IMR-90 (cell line): Measurements from ENCODE around the gene XPC. TPM values are rescaled to one million over a fixed set of nuclear protein-coding genes. Genes with fewer than 3 reads are reported as not detected.

ENCODE experiments used
- ATAC-seq: fragments of 200-7000 bp; cut with Tn5 transposase; 2 replicates; pipeline ENCODE4 v1.9.1; 2020; ENCODE audit warnings: low read depth, mild to moderate bottlenecking, moderate library complexity
- BruUV-seq: library from RNA; stranded (reverse); fragments of 400-500 nt; replicated peaks from 2 replicates; lab custom pipeline; 2021; lab: Mats Ljungman, UMichigan
- CTCF ChIA-PET: fragments of 300-600 bp; formaldehyde crosslinking; extraction: SDS; loops from one replicate; lab custom pipeline; 2021; ENCODE audit warnings: antibody characterized with exemption; lab: Yijun Ruan, JAX
- POLR2A ChIA-PET: fragments of 300-600 bp; sonication (Branson Sonifier 250); formaldehyde crosslinking; loops from one replicate; lab custom pipeline; 2022; ENCODE audit warnings: antibody characterized with exemption; ENCODE audit not compliant: unreplicated experiment; lab: Charles Lee
- DNase-seq: peaks from one replicate; pipeline ENCODE4 v3.0.0; 2013
- H2AFZ ChIP-seq: replicated peaks from 2 replicates; pipeline ENCODE3; 2013; ENCODE audit warnings: low read length, mild to moderate bottlenecking; ENCODE audit not compliant: poor library complexity
- H2AK5ac ChIP-seq: 2 replicates; pipeline ENCODE4 v1.6.1; 2013; ENCODE audit warnings: low read depth, low read length, inconsistent platforms
- H2AK9ac ChIP-seq: replicated peaks from 2 replicates; pipeline ENCODE3; 2013; ENCODE audit warnings: mild to moderate bottlenecking, low read depth, low read length, moderate library complexity; ENCODE audit not compliant: poor library complexity
- H2BK120ac ChIP-seq: 2 replicates; pipeline ENCODE4 v1.6.1; 2013; ENCODE audit warnings: low read depth, low read length, inconsistent platforms
- H2BK15ac ChIP-seq: 3 replicates; pipeline ENCODE4 v1.6.1; 2013; ENCODE audit warnings: low read depth, low read length, inconsistent platforms
- H2BK20ac ChIP-seq: 2 replicates; pipeline ENCODE4 v1.6.1; 2013; ENCODE audit warnings: low read depth, mild to moderate bottlenecking, inconsistent platforms, low read length, moderate library complexity
- H2BK5ac ChIP-seq: 2 replicates; pipeline ENCODE4 v1.6.1; 2013; ENCODE audit warnings: mild to moderate bottlenecking, low read depth, low read length, inconsistent platforms; ENCODE audit not compliant: poor library complexity, severe bottlenecking
- H3K14ac ChIP-seq: replicated peaks from 2 replicates; pipeline ENCODE4 v1.6.1; 2013; ENCODE audit warnings: low read depth, low read length, inconsistent platforms
- H3K18ac ChIP-seq: 2 replicates; pipeline ENCODE4 v1.6.1; 2013; ENCODE audit warnings: low read depth, low read length, control low read depth
- H3K23ac ChIP-seq: 2 replicates; pipeline ENCODE4 v1.6.1; 2013; ENCODE audit warnings: low read depth, low read length, inconsistent platforms
- H3K27ac ChIP-seq: 2 replicates; pipeline ENCODE4 v1.5.1; 2013; ENCODE audit warnings: mild to moderate bottlenecking, control low read depth, low read length; ENCODE audit not compliant: insufficient read depth
- H3K27me3 ChIP-seq: 2 replicates; pipeline ENCODE4 v1.6.1; 2013; ENCODE audit warnings: low read length; ENCODE audit not compliant: control insufficient read depth, insufficient read depth
- H3K36me3 ChIP-seq: 2 replicates; pipeline ENCODE4 v1.6.1; 2013; ENCODE audit warnings: low read length, mixed read lengths; ENCODE audit not compliant: control insufficient read depth, insufficient read depth
- H3K4ac ChIP-seq: 2 replicates; pipeline ENCODE4 v1.6.1; 2013; ENCODE audit warnings: low read depth, low read length, inconsistent platforms
- H3K4me1 ChIP-seq: 2 replicates; pipeline ENCODE4 v1.6.1; 2013; ENCODE audit warnings: low read length, mixed read lengths; ENCODE audit not compliant: control insufficient read depth, insufficient read depth
- H3K4me2 ChIP-seq: 2 replicates; pipeline ENCODE4 v1.6.1; 2013; ENCODE audit warnings: low read depth, mild to moderate bottlenecking, control low read depth, low read length, moderate library complexity
- H3K4me3 ChIP-seq: 2 replicates; pipeline ENCODE4 v1.5.1; 2013; ENCODE audit warnings: low read depth, mild to moderate bottlenecking, control low read depth, low read length, moderate library complexity; ENCODE audit not compliant: insufficient read depth
- H3K56ac ChIP-seq: 2 replicates; pipeline ENCODE4 v1.6.1; 2013; ENCODE audit warnings: low read length, inconsistent platforms; ENCODE audit not compliant: insufficient read depth; ENCODE audit errors: extremely low read depth
- H3K79me1 ChIP-seq, 2 experiments: 2 replicates each; pipeline ENCODE4 v1.6.1; 2013; ENCODE audit warnings: low read length in 2 of 2, inconsistent platforms in 1 of 2, low read depth in 1 of 2
- H3K9ac ChIP-seq: 2 replicates; pipeline ENCODE4 v1.6.1; 2013; ENCODE audit warnings: low read depth, low read length, control low read depth
- H3K9me1 ChIP-seq: 2 replicates; pipeline ENCODE4 v1.6.1; 2013; ENCODE audit warnings: low read length, inconsistent platforms; ENCODE audit not compliant: insufficient read depth
- H3K9me3 ChIP-seq: 2 replicates; pipeline ENCODE4 v1.6.1; 2013; ENCODE audit warnings: low read length; ENCODE audit not compliant: control insufficient read depth, insufficient read depth
- H4K20me1 ChIP-seq: 2 replicates; pipeline ENCODE4 v1.6.1; 2013; ENCODE audit warnings: low read length, inconsistent platforms; ENCODE audit not compliant: insufficient read depth
- H4K5ac ChIP-seq: 2 replicates; pipeline ENCODE4 v1.6.1; 2013; ENCODE audit warnings: mild to moderate bottlenecking, low read depth, low read length, control low read depth
- H4K8ac ChIP-seq, 2 experiments: 2 replicates each; pipeline ENCODE4 v1.6.1; 2013; ENCODE audit warnings: low read depth in 2 of 2, low read length in 2 of 2, control low read depth in 1 of 2, inconsistent platforms in 1 of 2
- H4K91ac ChIP-seq: 2 replicates; pipeline ENCODE4 v1.6.1; 2013; ENCODE audit warnings: low read depth, low read length, inconsistent platforms; ENCODE audit not compliant: insufficient read depth
- BHLHE40 ChIP-seq: fragments of 150-350 bp; IDR thresholded peaks from 2 replicates; pipeline ENCODE4 v1.6.1; 2016; ENCODE audit warnings: mild to moderate bottlenecking, low read depth, low read length
- CEBPB ChIP-seq: IDR thresholded peaks from 2 replicates; pipeline ENCODE4 v1.6.1; 2012; ENCODE audit warnings: low read depth, low read length, improper control_type of control experiment
- CHD1 ChIP-seq: IDR thresholded peaks from 2 replicates; pipeline ENCODE4 v1.6.1; 2012; ENCODE audit warnings: low read depth, low read length, improper control_type of control experiment
- CTCF ChIP-seq: conservative IDR thresholded peaks from 2 replicates; pipeline ENCODE4 v1.5.1; 2012; ENCODE audit warnings: mild to moderate bottlenecking, low read depth, low read length, improper control_type of control experiment
- FOS ChIP-seq: fragments of 150-350 bp; IDR thresholded peaks from 2 replicates; pipeline ENCODE4 v1.6.1; 2016; ENCODE audit warnings: low read depth, low read length
- MAFK ChIP-seq: IDR thresholded peaks from 2 replicates; pipeline ENCODE4 v1.6.1; 2012; ENCODE audit warnings: low read depth, low read length, improper control_type of control experiment
- MAZ ChIP-seq: IDR thresholded peaks from 2 replicates; pipeline ENCODE4 v1.6.1; 2012; ENCODE audit warnings: low read depth, mild to moderate bottlenecking, low read length, improper control_type of control experiment, moderate library complexity, borderline replicate concordance
- MXI1 ChIP-seq: IDR thresholded peaks from 2 replicates; pipeline ENCODE4 v1.6.1; 2012; ENCODE audit warnings: low read depth, mild to moderate bottlenecking, low read length, moderate library complexity, borderline replicate concordance
- NFE2L2 ChIP-seq: fragments of 150-350 bp; IDR thresholded peaks from 2 replicates; pipeline ENCODE4 v1.6.1; 2016; ENCODE audit warnings: low read depth, mild to moderate bottlenecking, low read length
- POLR2A ChIP-seq: IDR thresholded peaks from 2 replicates; pipeline ENCODE4 v1.6.1; 2012; ENCODE audit warnings: mild to moderate bottlenecking, low read depth, low read length
- RAD21 ChIP-seq: IDR thresholded peaks from 2 replicates; pipeline ENCODE4 v1.6.1; 2012; ENCODE audit warnings: low read length, improper control_type of control experiment
- RCOR1 ChIP-seq: IDR thresholded peaks from 2 replicates; pipeline ENCODE4 v1.6.1; 2012; ENCODE audit warnings: mild to moderate bottlenecking, low read length, improper control_type of control experiment; ENCODE audit not compliant: insufficient replicate concordance
- RFX5 ChIP-seq: IDR thresholded peaks from 2 replicates; pipeline ENCODE4 v1.8.0; 2012; ENCODE audit warnings: low read depth, mild to moderate bottlenecking, low read length, moderate library complexity
- SMC3 ChIP-seq: fragments of 150-350 bp; IDR thresholded peaks from 2 replicates; pipeline ENCODE4 v1.6.1; 2016; ENCODE audit warnings: low read depth, mild to moderate bottlenecking, antibody characterized with exemption, low read length, moderate library complexity
- WGBS, 2 experiments: methylation state at CpG; one replicate each; pipeline versions ENCODE4 v1.1.5 to v1.1.7; 2013; ENCODE audit warnings: missing lambda C conversion rate in 2 of 2; ENCODE audit not compliant: insufficient read length in 1 of 2; ENCODE audit errors: extremely low coverage in 2 of 2; 5-methylcytosine and 5-hydroxymethylcytosine counted together
- dilution Hi-C: fragments of 300-500 bp; cut with HindIII; formaldehyde crosslinking; loops from one replicate; pipeline ENCODE4 v1.14.3; 2018; ENCODE audit warnings: low sequenced_read_pairs; ENCODE audit not compliant: unreplicated experiment
- in situ Hi-C: fragments of 300-500 bp; cut with MboI; formaldehyde crosslinking; loops from 3 replicates; pipeline ENCODE4 v1.14.3; 2019; ENCODE audit warnings: low sequenced_read_pairs, inconsistent platforms, mixed read lengths
- intact Hi-C: fragments of 100-400 bp; cut with micrococcal nuclease; formaldehyde crosslinking; loops from 2 replicates; pipeline ENCODE4 v1.10.0; 2022
- polyA plus RNA-seq, 3 experiments: library from polyadenylated mRNA; depleted of rRNA; stranded (reverse); fragments of >200 nt; gene quantifications; 2 replicates each; pipeline ENCODE4 v1.2.3, GENCODE V29; 2012; ENCODE audit warnings: low replicate concordance in 1 of 3
- total RNA-seq: library from RNA; depleted of rRNA; stranded (reverse); fragments of >200 nt; gene quantifications from 2 replicates; pipeline ENCODE4 v1.2.3, GENCODE V29; 2012
- TF ChIP-seq, protein P1 (sequence below): fragments of 150-350 bp; IDR thresholded peaks from 2 replicates; pipeline ENCODE4 v1.6.1; 2016; ENCODE audit warnings: low read depth, mild to moderate bottlenecking, low read length, moderate library complexity, borderline replicate concordance
- TF ChIP-seq, protein P2 (sequence below): fragments of 150-350 bp; IDR thresholded peaks from 2 replicates; pipeline ENCODE4 v1.6.1; 2017; ENCODE audit warnings: mild to moderate bottlenecking, antibody characterized with exemption, low read length, low read depth

The XPC gene
- total and polyA plus RNA-seq, 2 of the 4 experiments (the other 2 are of a cell fraction): 30.9 to 48.8 TPM

DNA sequence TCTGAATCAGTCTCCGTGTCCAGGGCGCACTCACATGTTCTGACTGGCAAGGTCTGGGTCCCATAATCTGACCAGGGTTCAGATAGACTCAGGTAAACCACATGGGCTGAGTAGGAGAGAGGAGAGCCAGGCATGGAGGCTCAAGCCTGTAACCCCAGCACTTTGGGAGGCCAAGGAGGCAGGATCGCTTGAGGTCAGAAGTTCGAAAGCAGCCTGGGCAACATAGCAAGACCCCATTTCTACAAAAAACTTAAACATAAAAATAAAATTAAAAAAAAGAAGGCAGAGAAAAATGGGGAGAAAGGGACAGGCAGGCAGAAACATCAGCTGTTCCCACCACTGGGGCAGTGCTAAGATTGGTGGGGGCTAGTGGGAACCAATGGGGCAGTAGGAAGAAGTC is 48.2 kb downstream of the XPC start:
- no peak overlapping the region for H2BK15ac ChIP-seq
- no peak overlapping the region for H3K56ac ChIP-seq
- H3K4me1 ChIP-seq: peaks cover 11% of the 10 kb centered on the region
- DNase-seq (no peak), ATAC-seq (no peak)
- CTCF ChIA-PET: no interaction called here
- dilution Hi-C loops: no loop called here
- H4K91ac ChIP-seq: no peak overlapping the region
- H3K36me3 ChIP-seq: peaks cover 69% of the 10 kb centered on the region
- no peak overlapping the region for H3K23ac ChIP-seq
- POLR2A ChIA-PET: no interaction called here
- H2BK120ac ChIP-seq: no peak overlapping the region
- no peak overlapping the region for H3K4me3 ChIP-seq
- no peak overlapping the region for H4K8ac ChIP-seq
- H4K5ac ChIP-seq: no peak overlapping the region
- no TSS peak for BruUV-seq
- H3K4ac ChIP-seq: no peak overlapping the region
- in situ Hi-C loops: loop anchor here (25.0 kb wide), 1 partner anchor 93 kb away; no protein-coding TSS in a partner anchor
- no peak overlapping the region for H2AK9ac ChIP-seq
- H2AFZ ChIP-seq: no peak overlapping the region
- no peak overlapping the region for H2BK5ac ChIP-seq
- H3K9ac ChIP-seq: no peak overlapping the region
- H3K27ac ChIP-seq: no peak overlapping the region
- no peak overlapping the region for H2AK5ac ChIP-seq
- 92% methylated on average over 2 of the region's 4 CpGs; no CpG with 5 or more reads in 1 of the 2 experiments for WGBS, 2 experiments
- TF ChIP-seq FOS (no peak), RCOR1 (no peak), MXI1 (no peak), CEBPB (no peak), RAD21 (no peak), CHD1 (no peak), CTCF (no peak), POLR2A (no peak), RFX5 (no peak), SMC3 (no peak), MAFK (no peak), BHLHE40 (no peak), MAZ (no peak), NFE2L2 (no peak)
- TF ChIP-seq, protein P1, sequence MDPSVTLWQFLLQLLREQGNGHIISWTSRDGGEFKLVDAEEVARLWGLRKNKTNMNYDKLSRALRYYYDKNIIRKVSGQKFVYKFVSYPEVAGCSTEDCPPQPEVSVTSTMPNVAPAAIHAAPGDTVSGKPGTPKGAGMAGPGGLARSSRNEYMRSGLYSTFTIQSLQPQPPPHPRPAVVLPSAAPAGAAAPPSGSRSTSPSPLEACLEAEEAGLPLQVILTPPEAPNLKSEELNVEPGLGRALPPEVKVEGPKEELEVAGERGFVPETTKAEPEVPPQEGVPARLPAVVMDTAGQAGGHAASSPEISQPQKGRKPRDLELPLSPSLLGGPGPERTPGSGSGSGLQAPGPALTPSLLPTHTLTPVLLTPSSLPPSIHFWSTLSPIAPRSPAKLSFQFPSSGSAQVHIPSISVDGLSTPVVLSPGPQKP: no peak
- TF ChIP-seq, protein P2, sequence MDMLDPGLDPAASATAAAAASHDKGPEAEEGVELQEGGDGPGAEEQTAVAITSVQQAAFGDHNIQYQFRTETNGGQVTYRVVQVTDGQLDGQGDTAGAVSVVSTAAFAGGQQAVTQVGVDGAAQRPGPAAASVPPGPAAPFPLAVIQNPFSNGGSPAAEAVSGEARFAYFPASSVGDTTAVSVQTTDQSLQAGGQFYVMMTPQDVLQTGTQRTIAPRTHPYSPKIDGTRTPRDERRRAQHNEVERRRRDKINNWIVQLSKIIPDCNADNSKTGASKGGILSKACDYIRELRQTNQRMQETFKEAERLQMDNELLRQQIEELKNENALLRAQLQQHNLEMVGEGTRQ: no peak
- no peak overlapping the region for H3K14ac ChIP-seq
- H3K4me2 ChIP-seq: no peak overlapping the region
- peaks cover 27% of the 10 kb centered on the region for H3K9me1 ChIP-seq
- H2BK20ac ChIP-seq: no peak overlapping the region
- peaks cover 19 to 66% of the 10 kb centered on the region in 2 experiments for H3K79me1 ChIP-seq
- no peak overlapping the region for H3K18ac ChIP-seq
- peaks cover 32% of the 10 kb centered on the region for H4K20me1 ChIP-seq
- H3K9me3 ChIP-seq: no peaks in the 10 kb centered on the region
- intact Hi-C loops: no loop called here
- no peaks in the 10 kb centered on the region for H3K27me3 ChIP-seq
